GM12892 (cell line): ENCODE measurements around the gene MEIOB.
"Not testable (repeated sequence)": the region's sequence is repeated elsewhere in the genome, so short reads cannot be mapped to it uniquely, and the experiment has no call there.

Source experiments
- DNase-seq: peaks from one replicate; pipeline ENCODE4 v3.0.0; 2011; ENCODE audit not compliant: insufficient read length
- FAIRE-seq: peaks from 2 replicates; lab custom pipeline; 2011; peaks lifted over from hg19 to GRCh38; lab: Jason Lieb, UNC
- POLR2A ChIP-seq: IDR thresholded peaks from 2 replicates; pipeline ENCODE4 v1.6.1; 2011; ENCODE audit warnings: low read depth, low read length, control low read depth
- POLR2AphosphoS5 ChIP-seq: IDR thresholded peaks from 2 replicates; pipeline ENCODE4 v1.6.1; 2011; ENCODE audit warnings: low read depth, low read length, control low read depth
- TAF1 ChIP-seq: IDR thresholded peaks from 2 replicates; pipeline ENCODE4 v1.6.1; 2011; ENCODE audit warnings: low read depth, mild to moderate bottlenecking, control low read depth, low read length, borderline replicate concordance

Gene MEIOB

GRCh38 chr16:1903220-1903574 lies 31.2 kb upstream of the MEIOB start:
- no peak for DNase-seq
- no peak for FAIRE-seq
- TF ChIP-seq POLR2AphosphoS5 (no peak), TAF1 (no peak), POLR2A (no peak)

GRCh38 chr16:1902547-1903219 lies 30.7 kb upstream of the MEIOB start:
- no peak for FAIRE-seq
- TF ChIP-seq TAF1 (no peak), POLR2A (no peak), POLR2AphosphoS5 (no peak)
- no peak for DNase-seq

DNA sequence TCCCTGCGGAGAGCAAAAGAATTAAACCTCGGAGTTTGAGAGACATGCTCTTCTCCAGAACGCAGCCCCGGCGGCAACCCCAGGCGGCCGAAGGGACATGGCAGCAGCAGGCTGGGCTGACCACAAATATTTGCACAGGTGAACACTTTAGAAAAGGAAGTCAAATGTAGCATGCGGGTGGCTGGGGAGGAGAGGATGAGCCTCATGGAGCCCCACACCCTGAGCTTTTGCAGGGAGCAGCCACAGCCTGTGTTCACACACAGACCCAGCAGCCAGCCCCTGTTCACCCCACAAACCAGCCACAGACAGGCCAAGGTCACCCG lies 28.4 kb upstream of the MEIOB start:
- TF ChIP-seq TAF1 = no peak
- no peak for TF ChIP-seq POLR2A
- no peak for TF ChIP-seq POLR2AphosphoS5
- FAIRE-seq = no peak

DNA sequence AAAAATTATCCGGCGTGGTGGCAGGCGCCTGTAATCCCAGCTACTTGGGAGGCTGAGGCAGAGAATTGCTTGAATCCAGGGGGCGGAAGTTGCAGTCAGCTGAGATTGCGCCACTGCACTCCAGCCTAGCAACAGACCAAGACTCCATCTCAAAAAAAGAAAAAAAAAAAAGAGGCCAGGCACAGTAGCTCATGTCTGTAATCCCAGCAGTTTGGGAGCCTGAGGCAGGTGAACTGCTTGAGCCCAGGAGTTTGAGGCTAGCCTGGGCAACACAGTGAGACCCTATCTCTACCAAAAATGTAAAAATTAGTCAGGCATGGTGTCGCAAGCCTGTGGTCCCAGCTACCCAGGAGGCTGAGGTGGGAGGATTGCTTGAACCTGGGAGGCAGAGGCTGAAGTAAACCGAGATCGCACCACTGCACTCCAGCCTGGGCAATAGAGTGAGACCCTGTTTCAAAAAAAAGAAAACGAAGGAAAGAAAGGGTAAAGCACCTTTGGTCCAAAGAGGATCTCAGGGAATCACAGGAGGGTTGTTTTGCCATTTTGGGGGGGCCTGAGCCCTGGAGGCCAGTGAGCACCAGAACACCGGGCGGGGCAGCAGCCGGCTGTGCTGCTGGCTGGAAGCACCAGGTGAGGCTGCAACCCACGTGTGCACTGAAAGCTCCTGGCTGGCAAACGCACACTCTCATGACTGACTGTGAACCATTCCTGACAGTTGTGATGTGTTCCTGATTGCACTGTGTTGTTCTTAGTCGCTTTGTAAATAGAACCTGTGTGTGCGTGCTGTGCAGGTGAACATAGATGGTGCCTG lies 27.9 kb upstream of the MEIOB start:
- TF ChIP-seq POLR2A = no peak
- TF ChIP-seq TAF1 = no peak
- no peak for TF ChIP-seq POLR2AphosphoS5
- FAIRE-seq (no peak), DNase-seq (no peak)

More for the DNA sequence above, 28.4 kb upstream of the MEIOB start:
- DNase-seq = no peak

GRCh38 chr16:1897692-1898091 lies 25.7 kb upstream of the MEIOB start:
- DNase-seq, FAIRE-seq: not testable (repeated sequence)

- DNase-seq (no peak), FAIRE-seq (no peak)
- TF ChIP-seq TAF1 (no peak), POLR2A (no peak), POLR2AphosphoS5 (no peak)
Measured at GRCh38 chr16:1895949-1896675, 24.1 kb upstream of the MEIOB start.

DNA sequence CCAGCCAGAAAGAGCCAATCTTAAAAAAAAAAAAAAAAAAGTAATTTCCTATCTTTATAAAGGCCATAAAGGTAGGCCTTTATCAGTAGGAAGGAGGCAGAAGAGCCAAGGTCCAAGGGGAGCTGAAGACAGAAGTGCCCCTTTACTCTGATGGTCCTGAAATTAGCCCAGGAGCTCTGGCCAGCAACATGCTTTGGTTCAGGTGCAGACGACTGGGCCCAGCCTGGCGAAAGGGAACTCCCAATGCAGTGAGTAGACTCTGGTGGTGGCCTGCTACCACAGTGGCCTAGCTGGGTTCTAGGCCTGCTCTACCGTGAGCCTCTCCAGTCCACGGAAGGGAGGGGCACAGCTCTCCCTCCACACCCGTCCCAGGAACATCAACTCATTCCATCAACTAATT lies 23.1 kb upstream of the MEIOB start:
- DNase-seq = no peak
- no peak for FAIRE-seq
- TF ChIP-seq TAF1 (no peak), POLR2A (no peak), POLR2AphosphoS5 (no peak)

DNA sequence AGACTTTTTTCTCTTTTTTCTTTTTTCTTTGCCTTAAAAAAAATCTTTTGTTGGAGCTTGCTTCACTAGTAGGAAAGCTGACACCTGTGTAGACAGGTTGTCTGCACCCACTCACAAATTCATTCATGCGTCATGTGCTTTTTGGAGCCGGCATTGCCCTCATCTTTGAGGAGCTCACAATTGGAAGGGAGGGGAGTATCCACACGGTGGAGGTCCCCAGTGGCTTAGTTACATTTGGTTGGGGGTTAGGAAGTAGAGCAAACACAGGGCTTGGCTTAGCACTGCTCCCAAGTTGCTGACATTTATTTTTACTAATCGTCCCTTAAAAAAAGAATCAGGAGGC lies 18.7 kb upstream of the MEIOB start:
- FAIRE-seq (no peak), DNase-seq (no peak)
- TF ChIP-seq POLR2AphosphoS5 (no peak), POLR2A (no peak), TAF1 (no peak)

- no peak for FAIRE-seq
- no peak for DNase-seq
- no peak for TF ChIP-seq TAF1
- TF ChIP-seq POLR2A = no peak
- no peak for TF ChIP-seq POLR2AphosphoS5
Measured at GRCh38 chr16:1890024-1890707, 18.2 kb upstream of the MEIOB start.

DNA sequence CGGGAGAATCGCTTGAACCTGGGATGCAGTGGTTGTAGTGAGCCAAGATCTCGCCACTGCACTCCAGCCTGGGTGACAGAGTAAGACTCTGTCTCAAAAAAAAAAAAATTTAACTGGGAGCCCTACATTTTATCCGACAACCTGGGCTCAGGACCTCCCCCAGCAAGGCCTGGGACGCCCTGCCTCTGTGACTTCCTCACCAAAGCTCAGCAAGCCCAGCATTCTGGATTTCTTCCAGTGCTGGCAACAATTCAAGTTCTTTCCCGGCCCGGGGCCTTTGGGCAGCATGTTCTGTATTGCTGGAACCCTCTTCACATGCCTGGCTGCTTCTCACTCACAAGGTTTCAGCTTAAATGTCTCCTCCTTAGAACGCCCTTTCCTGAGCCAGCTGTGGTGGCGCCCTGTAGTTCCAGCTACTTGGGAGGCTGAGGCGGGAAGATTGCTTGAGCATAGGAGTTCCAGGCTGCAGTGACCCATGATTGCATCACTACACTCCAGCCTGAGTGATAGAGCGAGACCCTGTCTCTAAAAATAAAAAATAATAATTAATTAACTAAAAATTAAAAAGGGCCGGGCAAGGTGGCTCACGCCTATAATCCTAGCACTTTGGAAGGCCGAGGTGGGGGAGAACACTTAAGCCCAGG lies 15.9 kb upstream of the MEIOB start:
- no peak for TF ChIP-seq POLR2A
- TF ChIP-seq TAF1 = no peak
- no peak for TF ChIP-seq POLR2AphosphoS5
- FAIRE-seq (no peak), DNase-seq (no peak)

DNA sequence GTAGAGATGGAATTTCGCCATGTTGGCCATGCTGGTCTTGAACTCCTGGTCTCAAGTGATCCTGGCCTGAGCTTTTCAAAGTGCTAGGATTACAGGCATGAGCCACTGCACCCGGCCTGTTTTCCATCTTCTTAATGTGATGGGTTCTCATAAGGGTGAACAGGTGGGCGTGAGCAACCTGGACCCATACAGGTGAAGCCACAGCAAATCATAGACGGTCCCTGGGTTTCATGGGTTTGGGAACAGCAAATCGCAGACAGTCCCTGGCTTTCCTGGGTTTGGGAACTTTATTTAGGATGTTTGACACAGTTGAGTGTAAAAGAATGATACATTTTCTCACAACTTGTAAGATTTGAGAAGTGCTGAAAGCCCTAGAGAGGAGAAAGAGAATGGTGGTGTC lies 12.9 kb upstream of the MEIOB start:
- FAIRE-seq (no peak), DNase-seq (no peak)
- no peak for TF ChIP-seq TAF1
- no peak for TF ChIP-seq POLR2AphosphoS5
- no peak for TF ChIP-seq POLR2A
